Right ventricle myocardium superior (tissue), 1 donor: ENCODE data around the gene ELF4. TPM values are rescaled to one million over a fixed set of nuclear protein-coding genes. Genes with fewer than 3 reads are reported as not detected.

ENCODE experiments used
- ATAC-seq: fragments of 200-7000 bp; cut with Tn5 transposase; one replicate; pipeline ENCODE4 v1.9.1; 2020; ENCODE audit warnings: mild to moderate bottlenecking; ENCODE audit not compliant: poor library complexity
- DNase-seq: peaks from one replicate; pipeline ENCODE4 v3.0.0-alpha.2; 2020
- intact Hi-C: fragments of 100-400 bp; cut with DNase I; formaldehyde crosslinking; loops from one replicate; pipeline ENCODE4 v1.11.2; 2022
- total RNA-seq: library from RNA; stranded (reverse); fragmentation: NEBNext Ultra II Directional; extraction: Animal tissue kit (Norgen Biotek cat#: 25700); gene quantifications from one replicate; pipeline ENCODE4 v1.2.1, GENCODE V29; 2021
- donor health status: DM: no; HTN: yes; CAD: no; lungs with severe emphysema.

Gene ELF4
- total RNA-seq, 1 donor from 2014 or later: 2.0 TPM

DNA sequence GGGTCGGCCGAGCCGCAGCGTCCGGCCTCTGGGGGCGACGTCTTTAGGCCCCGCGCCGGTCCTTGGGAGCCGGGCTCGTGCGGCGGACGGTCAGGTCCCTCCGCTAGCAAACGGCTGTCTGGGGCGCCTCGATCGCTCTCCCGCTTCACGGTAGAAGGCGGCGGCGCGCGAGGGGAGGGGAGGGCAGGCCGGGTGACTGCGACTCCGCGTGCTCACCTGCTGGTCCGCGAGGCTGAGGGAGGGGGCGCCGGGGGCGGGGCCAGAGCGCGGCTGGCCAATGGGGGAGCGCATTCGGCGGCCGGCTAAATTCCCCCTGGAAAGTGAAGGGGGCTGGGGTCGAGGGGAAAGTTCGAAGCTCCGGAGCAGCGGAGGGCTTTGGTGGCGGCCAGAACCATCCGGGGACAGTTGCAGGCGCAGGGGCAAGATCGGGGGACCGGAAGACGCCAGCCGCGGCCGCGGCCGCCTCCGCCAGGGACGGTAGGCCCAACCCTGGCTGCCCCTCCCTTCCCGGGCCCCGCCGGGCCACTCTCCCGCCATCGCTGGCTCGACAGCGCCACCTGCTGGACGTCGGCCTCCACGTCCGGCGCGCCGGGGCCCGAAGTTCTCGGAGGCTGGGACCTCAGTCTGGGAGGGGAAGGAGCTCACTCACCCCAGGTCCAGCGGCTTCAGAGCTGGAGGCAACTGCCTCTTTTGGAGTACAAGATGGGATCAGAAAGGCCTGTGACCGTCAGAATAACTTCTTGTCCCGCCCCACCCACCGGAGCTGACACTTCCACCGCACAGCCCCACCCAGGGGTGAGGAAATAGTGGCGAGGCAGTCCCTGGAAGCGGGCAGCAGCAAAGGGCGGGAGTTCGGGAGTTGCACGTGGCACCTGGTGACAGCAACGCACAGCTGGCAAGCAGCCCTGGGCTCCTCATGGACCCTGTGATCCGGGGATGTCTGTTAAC is 49.9 kb downstream of the ELF4 start:
- peak; percentile 88 for DNase-seq
- peak; percentile 96 for ATAC-seq
- intact Hi-C loops: loop anchor here (5.0 to 10.0 kb wide), 2 partner anchors 133 to 456 kb away; no protein-coding TSS in a partner anchor

- DNase-seq (no peak), ATAC-seq (no peak)
- intact Hi-C loops: no loop called here
Observed at GRCh38 chrX:130058652-130059051, 51.6 kb downstream of the ELF4 start.

- ATAC-seq (no peak), DNase-seq (no peak)
- intact Hi-C loops: no loop called here
Observed at GRCh38 chrX:130057209-130057608, 53.1 kb downstream of the ELF4 start.

- ATAC-seq (no peak), DNase-seq (no peak)
- intact Hi-C loops: no loop called here
Observed at GRCh38 chrX:130055899-130056298, 54.4 kb downstream of the ELF4 start.

GRCh38 chrX:130055103-130055502 is 55.2 kb downstream of the ELF4 start:
- DNase-seq (peak; percentile 43), ATAC-seq (peak; percentile 35)
- intact Hi-C loops: no loop called here

- intact Hi-C loops: no loop called here
- DNase-seq: no peak
Observed at GRCh38 chrX:130053236-130053635, 57.1 kb downstream of the ELF4 start.

GRCh38 chrX:130051176-130051845 is 59.0 kb downstream of the ELF4 start:
- ATAC-seq: no peak
- intact Hi-C loops: no loop called here
- DNase-seq: no peak

More at GRCh38 chrX:130053236-130053635, 57.1 kb downstream of the ELF4 start:
- no peak for ATAC-seq

- DNase-seq: peak; percentile 52
- intact Hi-C loops: no loop called here
- peak; percentile 81 for ATAC-seq
Observed at GRCh38 chrX:130049821-130050220, 60.5 kb downstream of the ELF4 start.

DNA sequence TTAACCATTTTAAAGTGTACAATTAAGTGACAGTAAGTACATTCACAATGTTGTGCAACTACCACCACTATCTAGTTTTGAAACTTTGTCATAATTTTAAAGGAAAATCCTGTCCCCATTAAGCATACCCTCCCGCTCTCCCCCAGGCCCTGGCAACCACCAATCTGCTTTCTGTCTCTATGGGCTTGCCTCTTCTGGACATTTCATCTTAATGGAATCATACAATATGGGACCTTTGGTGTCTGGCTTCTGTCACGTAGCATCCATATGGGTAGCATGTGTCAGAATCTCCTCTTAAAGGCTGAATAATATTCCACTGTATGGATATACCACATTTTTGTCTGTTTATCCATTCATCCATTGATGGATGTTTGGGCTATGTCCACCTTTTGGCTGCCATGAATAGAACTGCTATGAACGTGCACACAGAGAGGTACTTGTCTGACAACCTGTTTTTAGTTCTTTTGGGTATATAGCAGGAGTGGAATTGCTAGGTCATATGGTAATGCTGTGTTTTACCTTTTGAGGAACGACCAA is 61.5 kb downstream of the ELF4 start:
- DNase-seq (no peak), ATAC-seq (no peak)
- intact Hi-C loops: no loop called here

DNA sequence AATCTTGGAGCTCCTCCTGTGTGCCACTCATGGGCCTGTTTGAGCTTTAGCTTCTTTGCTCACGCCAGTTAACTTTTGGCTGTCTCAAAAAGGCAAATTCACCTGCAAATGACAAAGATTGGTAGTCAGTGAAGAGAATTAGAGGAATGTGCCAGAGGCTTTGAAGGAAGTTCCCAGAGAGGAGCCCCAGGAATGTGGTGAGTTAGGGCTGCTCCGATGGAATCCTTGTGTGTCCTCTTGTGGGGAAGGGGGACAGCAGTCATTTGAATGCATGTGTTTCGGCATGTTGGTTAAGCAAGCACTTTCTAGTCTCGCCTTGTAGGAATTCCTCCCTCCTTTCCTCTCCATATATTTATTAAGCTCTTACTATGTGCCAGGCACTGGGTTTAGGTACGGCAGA is 62.9 kb downstream of the ELF4 start:
- ATAC-seq (no peak), DNase-seq (no peak)
- intact Hi-C loops: no loop called here

GRCh38 chrX:130039847-130040246 is 70.5 kb downstream of the ELF4 start:
- peak; percentile 60 for ATAC-seq
- intact Hi-C loops: no loop called here
- no peak for DNase-seq

DNA sequence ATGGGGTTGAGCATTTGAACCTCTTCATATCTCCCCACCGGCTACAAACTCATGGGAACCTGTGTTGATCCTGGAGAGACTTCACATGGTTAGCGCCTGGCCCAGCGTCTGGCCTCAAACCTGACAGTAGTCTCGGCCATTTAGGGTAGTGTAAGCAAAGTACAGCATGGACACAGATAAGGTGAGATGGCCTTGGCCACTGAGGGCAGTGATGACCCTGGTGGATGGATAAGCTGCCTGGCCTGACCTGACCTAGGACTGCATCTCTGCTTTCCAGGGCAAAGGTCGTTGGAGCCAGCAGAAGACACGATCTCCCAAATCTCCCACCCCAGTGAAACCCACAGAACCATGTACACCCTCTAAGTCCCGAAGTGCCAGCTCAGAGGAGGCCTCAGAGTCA is 76.1 kb downstream of the ELF4 start:
- intact Hi-C loops: no loop called here
- DNase-seq (no peak), ATAC-seq (no peak)

DNA sequence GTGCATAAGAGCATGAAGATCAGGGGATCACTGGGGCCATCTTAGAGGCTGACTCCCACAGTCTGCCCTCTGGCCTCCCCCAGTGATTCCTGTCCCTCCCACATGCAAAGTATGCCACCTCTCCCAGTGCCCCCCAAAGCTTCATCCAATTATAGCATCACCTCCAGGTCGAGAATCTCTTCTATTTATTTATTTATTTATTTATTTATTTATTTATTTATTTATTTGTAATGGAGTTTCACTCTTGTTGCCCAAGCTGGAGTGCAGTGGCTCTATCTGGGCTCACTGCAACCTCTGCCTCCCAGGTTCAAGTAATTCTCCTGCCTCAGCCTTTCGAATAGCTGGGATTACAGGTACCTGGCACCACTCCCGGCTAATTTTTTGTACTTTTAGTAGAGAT is 77.7 kb downstream of the ELF4 start:
- ATAC-seq: no peak
- no peak for DNase-seq
- intact Hi-C loops: no loop called here

DNA sequence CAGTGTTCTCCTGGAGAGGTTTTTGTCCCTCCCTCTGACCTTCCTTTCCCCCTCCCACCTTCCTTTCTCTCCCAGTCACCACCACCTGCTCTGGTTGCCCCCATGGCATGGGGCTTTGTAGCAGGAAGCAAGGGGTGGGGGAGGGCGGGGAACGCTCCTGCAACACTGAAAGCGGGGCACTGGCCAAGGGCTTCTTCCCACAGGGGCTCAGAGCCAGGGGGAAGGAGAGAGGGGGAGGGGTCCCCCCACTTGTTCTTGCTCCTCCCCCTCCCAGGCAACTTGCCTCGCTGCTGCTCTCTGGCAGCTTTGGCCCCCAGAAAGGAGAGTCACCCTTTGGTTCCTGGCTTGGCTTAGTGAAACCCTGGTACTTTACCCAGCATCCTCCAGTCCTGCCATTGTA is 79.5 kb downstream of the ELF4 start:
- DNase-seq (no peak), ATAC-seq (no peak)
- intact Hi-C loops: no loop called here

DNA sequence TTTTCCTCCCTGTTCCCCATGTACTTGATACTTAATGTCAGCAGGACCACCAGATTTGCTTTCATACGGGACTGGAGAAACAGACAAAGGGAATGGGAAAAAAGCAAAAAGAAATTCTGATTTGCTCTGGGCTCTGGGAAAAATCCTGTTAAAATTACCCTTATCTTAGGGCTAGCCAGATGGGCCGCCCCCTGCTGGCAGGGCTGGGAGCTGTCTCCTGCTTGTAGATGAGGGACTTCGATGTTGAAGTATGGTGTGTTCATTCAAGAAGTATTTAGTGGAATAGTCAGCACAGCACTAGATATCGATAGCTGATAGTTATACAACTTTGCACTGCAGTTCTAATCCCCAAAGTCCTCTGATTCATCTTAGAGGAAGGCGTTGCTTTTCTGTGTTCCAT is 82.1 kb downstream of the ELF4 start:
- DNase-seq (peak; percentile 68), ATAC-seq (no peak)
- intact Hi-C loops: no loop called here

- DNase-seq (no peak), ATAC-seq (no peak)
- intact Hi-C loops: no loop called here
Observed at GRCh38 chrX:130027569-130027968, 82.7 kb downstream of the ELF4 start.

DNA sequence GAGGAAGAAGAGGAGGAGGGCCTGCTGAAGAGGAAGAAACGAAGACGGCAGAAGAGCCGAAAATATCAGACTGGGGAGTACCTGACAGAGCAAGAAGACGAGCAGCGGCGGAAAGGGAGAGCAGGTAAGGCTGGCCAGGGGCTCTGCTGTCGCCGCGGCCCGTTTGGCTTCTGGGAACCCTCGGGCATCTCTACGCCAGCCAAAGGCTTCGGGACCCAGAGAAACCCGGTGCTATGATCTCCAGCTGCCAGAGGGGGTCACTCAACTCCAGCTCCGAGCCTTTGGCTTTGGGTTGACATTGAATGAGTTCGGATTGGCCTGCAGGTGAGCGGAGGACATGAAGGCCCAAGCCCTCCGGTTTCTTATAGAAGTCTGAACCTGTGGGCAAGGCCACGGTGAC is 85.0 kb downstream of the ELF4 start:
- DNase-seq (no peak), ATAC-seq (no peak)
- intact Hi-C loops: no loop called here

GRCh38 chrX:130024127-130024526 is 86.2 kb downstream of the ELF4 start:
- intact Hi-C loops: no loop called here
- DNase-seq: peak; percentile 87
- peak; percentile 90 for ATAC-seq

DNA sequence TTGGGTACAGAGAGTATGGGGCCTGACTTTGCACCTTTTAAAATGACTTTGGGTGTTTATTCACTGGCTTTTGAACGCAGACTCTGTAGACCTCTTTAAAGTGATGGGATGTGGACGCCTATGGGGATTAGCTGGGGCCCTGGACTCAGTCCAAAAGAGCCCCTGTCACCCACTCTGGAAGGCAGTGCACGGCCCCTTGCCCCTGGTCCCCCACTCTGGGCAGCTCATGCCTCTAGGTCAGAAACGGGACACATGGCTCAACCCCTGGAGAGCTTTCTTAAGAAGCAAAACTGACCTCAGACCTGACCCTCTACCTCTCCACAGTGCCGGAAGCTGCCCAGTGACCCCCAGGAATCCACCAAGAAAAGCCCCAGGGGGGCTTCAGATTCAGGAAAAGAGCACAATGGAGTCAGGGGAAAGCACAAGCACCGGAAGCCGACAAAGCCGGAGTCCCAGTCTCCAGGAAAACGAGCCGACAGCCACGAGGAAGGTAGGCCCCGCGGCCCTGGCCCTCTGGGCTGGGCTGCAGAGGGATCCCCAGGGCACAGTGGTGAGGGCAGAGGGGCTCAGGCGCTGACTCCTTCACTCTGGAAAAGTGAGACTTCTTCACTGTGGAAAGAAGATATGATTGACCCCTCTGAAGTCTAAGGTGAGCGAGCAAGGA is 89.5 kb downstream of the ELF4 start:
- no peak for DNase-seq
- intact Hi-C loops: no loop called here
- ATAC-seq: no peak
